NCI-H748 (cell line): ENCODE measurements around the gene RGL1.
A peak's percentile ranks its signal among the peaks of the same experiment; 100 is the strongest.

ENCODE experiments used
- DNase-seq: peaks from one replicate; lab custom pipeline; 2025; ENCODE audit not compliant: unreplicated experiment; lab: John Stamatoyannopoulos, UW

Gene RGL1

DNA sequence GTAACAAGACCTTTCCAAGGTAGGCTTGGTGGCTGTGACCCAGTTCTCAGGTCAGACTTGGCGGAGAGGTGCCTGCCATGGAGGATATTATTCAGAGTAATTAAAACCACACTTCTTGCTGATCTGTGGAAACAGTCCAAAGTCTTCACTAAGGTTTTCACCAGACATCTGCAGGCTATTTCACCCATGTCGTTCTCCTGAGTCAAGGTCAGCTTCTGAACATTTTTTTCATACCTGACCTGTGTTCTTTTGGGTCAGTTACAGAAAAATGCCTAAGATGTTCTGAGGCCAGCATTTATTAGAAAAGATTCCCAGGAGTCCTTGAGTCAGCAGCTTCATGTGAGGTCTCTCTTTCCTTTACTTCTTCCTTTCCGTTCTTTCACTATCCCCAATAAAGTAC, 54.9 kb downstream of the RGL1 start:
- no peak for DNase-seq

DNA sequence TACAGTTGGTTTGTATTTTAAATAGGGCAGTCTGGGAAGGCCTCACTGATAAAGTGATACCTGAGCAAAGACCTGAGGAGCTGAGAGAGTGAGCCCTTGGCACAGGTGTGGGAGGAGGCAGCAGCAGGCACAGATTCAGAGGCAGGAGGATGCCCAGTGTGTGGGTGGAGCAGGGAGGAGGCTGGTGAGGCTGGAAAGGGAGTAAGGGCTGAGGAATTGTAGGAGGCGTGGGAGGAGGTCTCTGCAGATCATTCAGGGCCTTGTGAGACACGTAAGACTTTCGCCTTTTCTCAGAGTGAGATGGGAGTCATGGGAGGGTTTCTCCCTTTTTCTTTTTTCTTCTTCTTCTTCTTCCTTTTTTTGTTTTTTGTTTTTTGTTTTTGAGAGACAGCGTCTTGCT, 58.0 kb downstream of the RGL1 start:
- no peak for DNase-seq

DNA sequence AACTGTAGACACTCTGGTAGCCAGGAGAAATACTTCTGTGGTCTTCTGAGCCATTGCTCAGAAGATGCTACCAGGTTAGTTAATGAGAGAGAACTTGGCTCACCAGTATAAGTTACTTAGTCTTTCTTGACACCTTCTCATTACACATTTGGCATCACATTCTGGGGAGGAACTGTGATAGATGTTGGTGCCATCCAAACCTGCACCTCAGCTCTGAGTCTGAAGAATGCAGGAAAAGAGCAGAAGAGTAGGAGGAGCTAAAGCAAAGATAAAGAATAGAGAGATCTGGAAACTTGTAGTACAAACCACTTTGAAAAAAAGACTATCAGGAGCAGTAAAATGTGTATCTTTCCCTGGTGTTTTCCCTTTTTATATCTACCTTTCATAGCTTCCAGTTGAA, 58.9 kb downstream of the RGL1 start:
- no peak for DNase-seq

DNA sequence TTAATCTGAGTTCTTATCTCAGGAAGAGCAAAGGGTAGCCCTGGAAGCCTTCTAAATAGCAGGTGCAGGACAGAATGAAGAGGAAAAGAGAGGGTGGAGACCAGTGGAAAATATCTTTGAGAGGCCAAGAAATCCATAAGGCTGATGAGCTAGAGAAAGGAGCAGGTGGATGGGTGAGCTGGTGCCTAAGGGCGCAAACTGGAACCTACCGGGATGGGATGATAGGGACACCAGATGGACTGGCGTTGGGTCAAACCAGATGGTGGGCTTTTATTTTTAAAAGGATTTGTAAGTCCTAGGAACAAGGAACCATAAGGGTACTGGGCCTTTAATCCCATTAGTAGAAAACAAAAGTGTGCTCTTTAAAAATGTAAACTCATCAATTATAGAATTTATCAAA, 59.7 kb downstream of the RGL1 start:
- no peak for DNase-seq

DNA sequence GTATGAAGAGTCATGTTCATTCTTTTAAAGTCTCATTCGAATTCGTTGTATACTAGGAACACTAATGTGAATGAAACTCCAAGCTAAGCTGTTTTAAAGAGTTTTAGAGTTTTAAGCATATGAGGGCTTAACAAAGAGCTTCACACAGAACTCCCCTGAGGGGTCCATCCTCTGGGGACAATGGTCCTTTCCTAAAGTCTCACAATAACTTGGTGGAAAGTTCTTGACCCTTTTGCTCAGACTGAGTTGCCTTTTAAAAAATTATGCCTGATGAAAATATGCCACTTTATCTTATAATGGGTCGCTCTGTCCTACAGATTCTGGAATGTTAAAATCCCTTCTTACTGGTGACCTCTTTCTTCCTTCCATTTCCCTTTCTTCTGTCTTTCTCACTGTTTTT, 64.3 kb downstream of the RGL1 start:
- DNase-seq = no peak

DNA sequence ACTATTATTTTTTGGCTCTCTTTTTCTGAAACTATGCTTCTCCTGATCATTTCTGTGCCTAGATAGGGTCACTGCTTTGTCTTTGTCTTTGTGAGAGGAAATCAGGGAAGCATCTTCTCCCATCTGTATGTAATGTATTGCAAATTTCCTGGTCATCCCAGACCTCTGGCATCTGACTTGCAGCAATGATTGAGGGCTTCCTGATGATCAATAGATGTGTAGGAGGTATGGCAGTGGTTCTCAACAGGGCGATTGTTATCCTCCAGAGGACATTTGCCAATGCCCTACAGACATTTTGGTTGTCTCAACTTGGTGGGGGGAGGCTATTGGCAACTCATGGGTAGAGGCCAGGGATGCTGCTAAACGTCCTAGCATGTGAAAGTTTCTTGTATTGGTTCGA, 64.7 kb downstream of the RGL1 start:
- no peak for DNase-seq

DNA sequence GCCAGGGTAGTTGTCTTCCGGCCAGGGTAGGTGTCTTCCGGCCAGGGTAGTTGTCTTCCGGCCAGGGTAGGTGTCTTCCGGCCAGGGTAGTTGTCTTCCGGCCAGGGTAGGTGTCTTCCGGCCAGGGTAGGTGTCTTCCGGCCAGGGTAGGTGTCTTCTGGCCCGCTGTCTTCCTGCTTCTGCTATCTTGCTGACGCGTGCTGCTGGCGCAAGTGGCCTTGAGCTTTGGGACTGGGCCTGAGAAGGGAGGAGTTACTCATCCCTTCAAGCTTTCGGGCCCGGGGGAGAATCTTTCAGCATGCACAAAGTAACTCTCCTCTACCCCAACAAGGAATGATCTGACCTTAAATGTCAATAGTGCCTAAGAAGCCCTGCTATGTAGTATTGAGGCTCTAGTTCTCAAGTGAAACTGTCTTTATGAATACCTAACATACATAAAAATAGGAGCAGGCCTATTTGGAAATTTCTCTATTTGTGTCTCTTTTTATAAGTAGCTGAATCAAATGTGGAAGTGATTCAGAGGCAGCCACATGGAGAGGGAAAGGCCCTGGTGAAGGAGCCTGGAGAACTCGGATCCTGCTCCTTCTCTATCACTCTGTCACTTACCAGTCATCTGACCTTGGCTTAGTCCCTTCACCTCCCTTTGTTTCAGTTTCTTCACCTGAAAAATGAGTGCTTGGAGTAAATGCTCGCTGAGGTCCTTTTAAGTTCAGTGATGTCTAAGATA, 65.6 kb downstream of the RGL1 start:
- DNase-seq = no peak

DNA sequence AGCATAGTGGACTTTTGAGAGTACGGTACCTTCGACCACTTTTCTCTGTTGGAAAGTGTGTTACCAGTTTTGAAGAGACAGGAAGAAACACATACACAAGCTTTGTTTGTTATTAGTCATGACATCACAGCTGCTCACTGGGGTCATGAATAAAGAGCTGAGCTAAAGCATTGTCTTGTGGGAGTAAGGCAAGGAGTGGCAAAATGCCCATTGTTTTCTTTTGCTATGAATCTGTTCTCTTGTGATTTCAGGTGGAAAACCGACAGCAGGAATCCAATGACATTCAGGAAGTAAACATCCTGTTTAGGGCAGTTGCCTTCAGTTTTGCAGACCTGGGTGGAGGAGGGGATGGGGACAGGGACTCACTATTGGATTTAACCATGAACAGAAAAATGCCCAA, 66.2 kb downstream of the RGL1 start:
- peak; percentile 32 for DNase-seq

DNA sequence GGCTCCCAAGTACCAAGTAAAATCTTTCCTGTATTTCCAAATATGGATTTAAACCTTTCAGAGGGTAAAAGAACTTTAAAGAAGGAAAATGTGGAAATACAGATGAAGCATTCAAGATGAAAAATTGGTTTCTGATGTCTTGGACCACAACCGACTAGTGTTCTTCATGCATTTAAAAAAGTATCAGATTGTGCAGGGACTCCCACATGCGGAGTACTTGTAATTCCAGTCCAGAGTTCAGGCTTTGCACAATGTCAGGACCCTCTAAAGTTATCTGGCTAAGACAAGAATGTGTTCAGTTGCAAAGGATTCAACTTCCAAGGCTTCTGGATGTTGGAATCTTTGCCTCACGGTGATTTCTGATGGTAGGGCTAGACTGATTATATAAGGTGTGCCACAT, 66.7 kb downstream of the RGL1 start:
- DNase-seq = no peak

DNA sequence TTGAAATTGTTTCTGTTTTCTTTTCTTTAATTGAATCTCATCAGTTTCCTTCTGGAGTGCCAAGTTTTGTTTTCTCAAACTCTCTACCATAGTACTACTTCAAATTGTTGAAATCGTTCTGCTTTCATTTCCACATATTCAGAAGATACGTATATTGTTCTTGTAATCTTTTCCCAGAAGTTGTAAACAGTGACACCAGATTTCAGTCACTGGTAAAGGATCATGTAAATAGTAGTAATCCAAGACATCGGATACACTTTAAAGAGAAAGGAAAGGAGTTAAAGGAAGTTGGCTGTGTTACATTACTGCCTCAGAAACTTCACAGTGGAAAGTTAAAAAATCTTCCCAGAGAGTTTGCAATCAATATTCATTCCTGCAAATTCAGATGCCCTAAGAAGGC, 67.5 kb downstream of the RGL1 start:
- no peak for DNase-seq

DNA sequence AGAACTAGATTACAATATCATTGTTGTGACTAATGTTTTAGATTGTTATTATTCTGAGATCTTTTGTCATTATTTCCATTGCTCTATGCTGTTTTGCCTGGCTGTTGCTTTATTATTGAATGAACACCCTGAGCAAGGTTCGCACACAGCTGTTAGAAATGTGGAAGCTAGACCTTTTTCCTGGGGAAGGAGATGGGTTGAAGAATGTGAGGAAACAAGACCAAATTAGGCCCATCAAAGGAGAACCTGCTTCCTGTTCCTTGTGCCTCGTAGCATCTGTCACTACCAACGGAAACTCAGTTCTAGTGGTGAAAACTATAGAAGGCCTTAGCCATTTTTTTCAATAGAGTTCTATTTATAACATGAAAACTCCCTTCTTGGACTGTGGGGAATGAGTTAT, 68.7 kb downstream of the RGL1 start:
- no peak for DNase-seq

DNA sequence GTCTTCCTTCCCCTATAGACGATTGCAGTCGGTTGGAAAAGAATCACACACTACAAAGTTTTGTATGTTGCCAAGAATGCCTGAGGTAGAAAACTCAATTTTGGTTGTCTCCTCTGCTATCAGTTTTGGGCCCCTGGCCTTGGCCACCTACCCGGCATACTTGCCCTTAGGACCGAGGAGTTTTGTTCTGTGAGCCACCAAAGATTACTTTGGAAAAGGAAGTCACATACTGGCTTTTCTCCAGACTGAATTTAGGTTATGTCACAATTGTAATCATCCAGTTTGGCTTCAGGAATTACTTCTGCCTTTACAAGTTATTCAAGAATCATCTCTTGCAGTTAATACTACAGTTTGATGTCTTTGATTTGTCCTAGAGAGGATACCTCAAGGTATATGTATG, 71.4 kb downstream of the RGL1 start:
- DNase-seq = no peak

DNA sequence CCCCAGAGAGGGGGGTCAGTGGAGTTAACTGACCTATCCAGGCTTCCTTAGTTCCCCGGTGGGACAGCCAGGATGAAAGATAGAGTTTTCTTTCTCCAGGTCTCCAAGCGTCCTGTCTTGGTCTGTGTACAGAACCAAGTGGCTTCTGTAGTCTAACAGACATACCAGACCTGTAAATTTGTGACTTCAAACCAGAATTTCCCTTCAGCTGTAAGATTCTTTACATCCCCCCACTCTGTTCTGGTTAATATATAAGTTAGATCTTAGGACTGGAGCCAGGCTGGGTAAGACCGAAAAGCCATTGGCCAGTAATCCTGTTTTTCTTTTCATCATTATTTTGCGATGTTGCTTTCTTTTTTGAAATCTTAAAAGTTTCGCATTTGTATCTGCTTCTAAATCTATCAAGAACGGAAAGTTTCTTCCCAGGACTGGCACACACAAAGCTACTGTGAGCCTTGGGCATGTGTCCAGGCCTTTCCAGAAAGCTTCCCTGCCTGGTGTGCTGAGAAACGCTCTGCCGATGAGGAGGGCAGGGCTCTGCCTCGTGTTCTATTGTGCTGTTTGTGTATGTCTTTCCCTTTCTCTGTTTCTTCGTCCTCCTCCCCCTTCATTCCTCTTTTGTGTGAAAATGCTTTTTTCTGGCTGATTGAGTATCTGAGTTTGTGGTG, 72.3 kb downstream of the RGL1 start:
- no peak for DNase-seq

DNA sequence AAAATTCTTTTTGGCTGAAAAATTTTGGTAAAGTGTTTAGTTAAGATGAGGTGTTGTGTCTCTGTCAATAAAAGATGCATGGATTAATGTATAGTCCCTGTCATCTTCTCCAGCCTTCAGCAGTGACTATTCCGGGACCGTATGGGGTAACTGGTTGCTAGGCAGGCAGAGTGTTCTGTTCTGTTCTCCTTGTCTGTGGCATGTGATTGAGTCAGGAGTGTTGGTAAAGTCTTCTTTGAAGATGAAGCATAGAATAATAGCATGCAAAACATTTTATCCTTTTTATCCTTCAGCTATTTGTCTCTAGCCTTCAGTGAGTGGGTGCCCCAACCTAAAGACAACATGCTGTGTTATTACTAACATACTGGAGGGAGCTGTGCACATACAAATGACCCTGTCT, 74.6 kb downstream of the RGL1 start:
- DNase-seq = no peak

DNA sequence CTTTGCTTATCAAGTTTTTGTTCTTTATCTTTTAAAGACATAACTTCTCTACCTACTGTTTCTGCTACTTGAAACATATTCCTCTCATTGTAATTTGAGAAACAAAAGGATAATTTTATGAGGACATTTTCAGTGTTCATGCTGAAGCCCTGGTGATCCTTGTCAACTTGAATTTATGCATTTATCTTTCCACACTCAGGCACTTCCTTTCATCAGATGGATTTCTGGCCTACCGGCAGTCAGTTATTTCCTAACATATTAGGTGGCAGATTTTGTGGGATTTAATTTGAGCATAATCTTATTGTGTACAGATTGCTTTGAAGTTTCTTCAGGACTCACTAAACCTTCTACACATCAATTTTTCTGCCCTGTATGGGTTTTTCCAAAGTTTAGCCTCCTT, 75.0 kb downstream of the RGL1 start:
- DNase-seq = no peak

DNA sequence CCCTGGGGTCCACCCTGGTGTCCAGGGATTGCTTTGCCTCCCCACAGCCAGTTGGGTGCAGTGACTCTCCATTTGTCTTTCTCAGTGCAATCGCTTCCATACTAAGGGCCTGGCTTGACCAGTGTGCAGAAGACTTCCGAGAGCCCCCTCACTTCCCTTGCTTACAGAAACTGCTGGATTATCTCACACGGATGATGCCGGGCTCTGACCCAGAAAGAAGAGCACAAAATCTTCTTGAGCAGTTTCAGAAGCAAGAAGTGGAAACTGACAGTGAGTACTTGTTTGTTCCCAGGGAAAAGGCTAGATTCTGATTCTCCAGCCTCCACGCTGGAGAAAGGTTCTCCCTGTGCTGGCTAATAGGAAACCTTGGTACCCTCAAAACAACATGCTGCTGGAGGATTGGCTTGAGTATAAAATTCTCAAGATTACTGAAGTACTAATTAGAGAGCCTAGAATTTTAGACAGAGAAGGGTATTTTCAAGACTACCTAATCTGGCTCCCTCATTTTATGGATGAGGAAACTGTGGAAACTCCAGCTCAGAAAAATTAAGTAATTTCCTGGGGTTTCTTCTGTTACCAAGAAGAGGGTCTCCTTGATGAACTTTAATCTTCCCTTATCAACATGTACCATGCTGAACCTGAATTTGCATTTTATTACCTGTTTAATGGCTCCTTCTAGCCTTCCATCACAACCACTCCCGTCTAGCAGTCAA, 75.8 kb downstream of the RGL1 start:
- DNase-seq = no peak

DNA sequence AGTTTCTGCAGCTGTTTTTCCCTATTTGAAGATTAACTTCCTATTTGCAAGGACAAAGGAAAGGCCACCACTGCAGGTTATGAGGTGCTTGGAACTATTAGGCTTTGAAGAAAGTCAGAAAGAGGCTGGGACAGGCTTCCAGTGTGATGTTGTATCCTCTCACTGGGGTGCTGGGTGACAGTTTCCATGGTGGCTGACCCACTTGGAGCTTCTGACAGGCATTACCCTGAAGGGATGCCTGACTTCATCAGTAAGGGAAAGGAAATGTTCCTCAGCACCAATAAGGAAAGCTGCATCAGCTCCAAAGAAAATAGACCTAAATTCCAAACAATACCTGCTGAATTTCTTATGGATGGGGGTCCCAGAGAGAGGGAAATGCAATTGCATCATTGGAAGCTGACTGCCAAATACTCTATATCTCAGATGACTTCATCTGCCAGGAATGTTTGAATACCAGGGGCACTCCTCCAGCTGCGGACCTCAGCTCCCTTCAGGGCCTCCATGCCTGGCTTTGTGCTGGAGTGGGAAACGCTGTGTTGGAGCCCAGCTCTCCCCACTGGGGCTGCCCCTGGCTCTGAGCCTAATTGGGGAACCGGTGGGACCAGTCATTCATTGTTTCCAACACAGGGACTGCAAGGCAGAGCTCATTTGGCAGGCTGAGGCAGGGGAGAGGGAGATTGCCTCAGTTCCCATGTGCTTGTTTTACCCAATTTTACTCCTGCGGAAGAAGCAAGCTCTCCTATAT, 76.6 kb downstream of the RGL1 start:
- DNase-seq = peak; percentile 8

DNA sequence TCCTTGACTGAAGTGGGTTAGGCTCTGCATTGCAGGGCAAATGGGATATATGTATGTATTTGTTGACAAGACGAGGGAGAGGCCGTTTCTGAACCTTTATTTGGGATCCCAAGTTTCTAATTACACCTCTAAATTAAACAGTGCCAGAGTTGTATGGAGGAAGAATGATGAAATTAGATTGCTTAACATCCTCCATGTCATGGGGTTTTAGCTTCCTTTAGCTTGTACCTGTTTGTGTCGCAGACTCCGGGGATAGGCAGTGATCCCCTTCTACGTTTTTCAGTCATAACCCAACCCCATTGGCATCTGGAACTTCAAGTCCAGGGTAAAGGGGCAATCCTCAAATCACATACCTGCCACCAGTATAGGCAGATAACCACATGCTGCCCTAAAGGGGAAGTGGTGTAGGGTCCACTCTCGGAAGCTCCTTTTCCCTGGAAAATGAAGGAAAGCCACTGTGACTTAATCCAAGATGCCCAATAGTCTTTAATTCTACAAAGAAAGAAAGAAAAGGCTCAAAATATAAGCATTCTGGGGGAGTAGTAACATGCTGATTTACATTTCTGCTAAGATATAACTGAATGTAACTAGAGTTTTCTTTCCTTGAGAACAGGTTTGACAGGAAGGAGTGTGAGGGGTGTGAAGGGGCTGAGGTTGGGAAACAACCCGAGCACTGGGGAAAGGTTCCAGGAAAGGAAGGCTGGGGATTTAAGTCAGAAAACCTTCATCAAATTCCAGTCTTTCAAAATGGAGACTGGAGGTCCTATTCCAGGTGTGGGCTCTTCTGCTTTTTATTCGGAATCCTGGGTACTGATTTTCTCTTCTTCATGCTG, 77.6 kb downstream of the RGL1 start:
- no peak for DNase-seq

DNA sequence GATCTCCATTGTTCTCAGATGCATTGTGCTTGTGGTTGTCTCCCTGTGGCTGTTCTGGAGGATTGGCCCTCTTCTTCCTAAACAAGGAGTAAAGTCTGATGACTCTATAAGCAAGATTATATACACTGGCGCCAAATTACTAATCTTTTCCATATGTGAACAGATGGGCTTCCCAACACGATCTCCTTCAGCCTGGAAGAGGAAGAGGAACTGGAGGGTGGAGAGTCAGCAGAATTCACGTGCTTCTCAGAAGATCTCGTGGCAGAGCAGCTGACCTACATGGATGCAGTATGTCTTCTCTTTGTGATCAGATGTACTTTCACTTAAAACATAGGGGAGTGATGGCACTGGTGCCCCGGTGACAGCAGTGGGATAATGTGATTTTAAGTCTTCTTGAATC, 78.7 kb downstream of the RGL1 start:
- no peak for DNase-seq

DNA sequence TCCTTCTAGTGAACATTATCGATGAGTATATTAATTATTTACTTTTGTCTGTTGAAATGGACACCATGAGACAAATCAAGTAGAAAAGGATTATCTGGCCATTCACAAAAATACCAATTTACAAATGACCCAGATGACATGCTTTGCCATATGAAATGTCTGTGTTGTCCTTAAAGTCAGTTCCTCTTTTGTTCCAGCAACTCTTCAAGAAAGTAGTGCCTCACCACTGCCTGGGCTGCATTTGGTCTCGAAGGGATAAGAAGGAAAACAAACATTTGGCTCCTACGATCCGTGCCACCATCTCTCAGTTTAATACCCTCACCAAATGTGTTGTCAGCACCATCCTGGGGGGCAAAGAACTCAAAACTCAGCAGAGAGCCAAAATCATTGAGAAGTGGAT, 79.6 kb downstream of the RGL1 start:
- DNase-seq = no peak
